ENCODE data around the gene EIF3K. TPM values are rescaled to one million over a fixed set of nuclear protein-coding genes. Genes with fewer than 3 reads are reported as not detected.

Gene EIF3K
- total and polyA plus RNA-seq, 10 of the 15 experiments (the other 5 are each of a cell fraction or from before 2014, with no cell fraction given) = 330 to 927 (median 436) TPM

- ChIA-PET SMC1A (ENCODE audit: uncharacterized antibody, unreplicated experiment) (interaction anchor here (0.5 to 7.4 kb wide), 15 partner anchors 16 to 592 kb away, joined by 3 to 102 read pairs (median 7); partner anchors contain the start of genes EIF3K, FAM98C, MAP4K1 and MRPS12), CTCF (interaction anchor here (0.6 to 5.5 kb wide), 38 partner anchors 9 to 1437 kb away, joined by 3 to 103 read pairs (median 4); partner anchors contain the start of genes ACTN4, EIF3K, FAM98C and MAP4K1), RAD21 (ENCODE audit: unreplicated experiment) (interaction anchor here (0.6 to 5.9 kb wide), 22 partner anchors 12 to 295 kb away, joined by 3 to 70 read pairs (median 4); partner anchors contain the start of genes ACTN4, EIF3K, FAM98C and MAP4K1), POLR2A (interaction anchor here (0.6 to 2.4 kb wide), 7 partner anchors 12 to 232 kb away, joined by 3 to 10 read pairs (median 3); partner anchors contain the start of genes ACTN4, FAM98C and MAP4K1)
- DNase-seq (ENCODE audit: low read depth, low spot score) (peak; percentile 32), FAIRE-seq (peak; percentile 38), ATAC-seq (peak; percentile 73)
- Histone ChIP-seq H3K27ac (ENCODE audit: control insufficient read depth, insufficient read depth) (no peak overlapping the region; the same call in 1 of the 2 replicates), H3K27me3 (replicated peaks in 1 of 2; ENCODE audit: control insufficient read depth in 2 of 2, insufficient read depth in 2 of 2, low read length in 1 of 2) (no peaks in the 10 kb centered on the region), H4K20me1 (ENCODE audit: control insufficient read depth, insufficient read depth) (no peaks in the 10 kb centered on the region), H3K4me1 (ENCODE audit: control insufficient read depth, insufficient read depth, low read length) (peaks cover 15% of the 10 kb centered on the region), H3K79me2 (ENCODE audit: control insufficient read depth, insufficient read depth, low read length) (no peaks in the 10 kb centered on the region), H2AFZ (ENCODE audit: control insufficient read depth, low read depth, low read length) (no peak overlapping the region), H3K4me2 (ENCODE audit: control insufficient read depth, insufficient read depth) (no peak overlapping the region), H3K36me3 (ENCODE audit: control insufficient read depth in 2 of 2, insufficient read depth in 2 of 2, low read length in 1 of 2) (peaks cover 11 to 24% of the 10 kb centered on the region in 2 experiments), H3K4me3 (no peak overlapping the region), H3K9me3 (replicated peaks; ENCODE audit: control insufficient read depth, insufficient read depth, low read length) (no peaks in the 10 kb centered on the region), H3K9ac (ENCODE audit: control insufficient read depth, insufficient read depth, low read length) (no peak overlapping the region)
- 69% methylated on average over 17 of the region's 17 CpGs for WGBS (ENCODE audit: insufficient coverage, insufficient replicate concordance, low lambda C conversion rate, missing lambda C conversion rate)
- in situ Hi-C loops (cut with MboI) = loop anchor here (25.0 kb wide), 1 partner anchor 223 kb away; the partner anchor contains the start of gene FAM98C
- BruUV-seq (replicated peaks) = no TSS peak
- intact Hi-C loops (cut with micrococcal nuclease; ENCODE audit: unreplicated experiment) = loop anchor here (1.0 to 5.0 kb wide), 2 partner anchors 91 to 233 kb away; partner anchors contain the start of gene FAM98C
- TF ChIP-seq POU2F2 (IDR thresholded peaks at IDR 0.05; ENCODE audit: borderline replicate concordance, low read depth, low read length) = 0 out of 3 replicates have a peak, but pooled peaks have one; percentile 19
- TF ChIP-seq E2F8 (IDR thresholded peaks at IDR 0.05; ENCODE audit: low read depth, partially characterized antibody) = no peak
- TF ChIP-seq PAX5 (IDR thresholded peaks at IDR 0.05; ENCODE audit: borderline replicate concordance, low read depth, low read length) = no peak
- TF ChIP-seq SUPT20H (IDR thresholded peaks at IDR 0.05; ENCODE audit: borderline replicate concordance, control insufficient read depth, low read depth, low read length) = no peak
- TF ChIP-seq PKNOX1 (IDR thresholded peaks at IDR 0.05) = no peak
- 0 out of 2 replicates have a peak, but pooled peaks have one; percentile 47 for TF ChIP-seq MLLT1 (IDR thresholded peaks at IDR 0.05)
- TF ChIP-seq ZZZ3 (IDR thresholded peaks at IDR 0.05; ENCODE audit: control insufficient read depth, insufficient read length, low read depth) = no peak
- no peak for TF ChIP-seq CHD2 (IDR thresholded peaks at IDR 0.05; ENCODE audit: borderline replicate concordance, low read depth, low read length)
- no peak for TF ChIP-seq CHD4 (IDR thresholded peaks at IDR 0.05)
- TF ChIP-seq YY1 (IDR thresholded peaks at IDR 0.05; ENCODE audit: low read depth, low read length) = peak; percentile 30; the same call in 1 of the 2 replicates
- no peak for TF ChIP-seq SREBF1 (IDR thresholded peaks at IDR 0.05; ENCODE audit: low read length)
- 0 out of 2 replicates have a peak, but pooled peaks have one; percentile 17 for TF ChIP-seq IKZF1 (conservative IDR thresholded peaks at IDR 0.05)
- TF ChIP-seq NRF1 (conservative IDR thresholded peaks at IDR 0.05; ENCODE audit: low read depth, low read length) = no peak
- TF ChIP-seq LARP7 (IDR thresholded peaks at IDR 0.05) = no peak
- no peak for TF ChIP-seq E2F4 (IDR thresholded peaks at IDR 0.05; ENCODE audit: low read depth, low read length)
- no peak for TF ChIP-seq PML (IDR thresholded peaks at IDR 0.05; ENCODE audit: low read length)
- TF ChIP-seq RAD21 (IDR thresholded peaks at IDR 0.05; ENCODE audit: insufficient read depth, low read depth, low read length) = peak; percentile 83
Measured at GRCh38 chr19:38634757-38635482, 15.9 kb downstream of the EIF3K start.

All from GM12878 (cell line).